ENCODE measurements around the gene COL25A1. TPM values are rescaled to one million over a fixed set of nuclear protein-coding genes. Genes with fewer than 3 reads are reported as not detected.

The COL25A1 gene
- total RNA-seq, 1 experiment from 2014 or later, result 4.2 TPM

GRCh38 chr4:109266236-109266635, 36.2 kb downstream of the COL25A1 start:
- H3K27ac Mint-ChIP-seq, result no peak overlapping the region
- no peak overlapping the region for H3K9ac ChIP-seq (ENCODE audit: extremely low read depth, insufficient read length, low read length)
- no peak overlapping the region for H3K23ac ChIP-seq (ENCODE audit: insufficient read length, low read depth, low read length)
- H4K20me1 ChIP-seq (ENCODE audit: control insufficient read depth, insufficient read depth, insufficient read length), result no peaks in the 10 kb centered on the region
- H3K4me1 ChIP-seq (ENCODE audit: insufficient read depth, low read length), result no peaks in the 10 kb centered on the region
- H2BK15ac ChIP-seq (ENCODE audit: low read depth, low read length), result no peak overlapping the region
- H2BK12ac ChIP-seq (ENCODE audit: insufficient read length, low read depth, low read length), result no peak overlapping the region
- no peak overlapping the region for H3T11ph ChIP-seq (ENCODE audit: low read length)
- H2BK5ac ChIP-seq (ENCODE audit: insufficient read length, low read length), result no peak overlapping the region
- H3K9me3 ChIP-seq (ENCODE audit: control insufficient read depth, low read depth, low read length), result no peaks in the 10 kb centered on the region
- no peaks in the 10 kb centered on the region for H3K36me3 Mint-ChIP-seq (ENCODE audit: insufficient read depth in 1 of 3, low read depth in 3 of 3)
- DNase-seq, result no peak
- no peak overlapping the region for H4K8ac ChIP-seq (replicated peaks; ENCODE audit: insufficient read length, low read depth, low read length)
- no peak overlapping the region for H2AK5ac ChIP-seq (ENCODE audit: insufficient read length, low read length)
- H3K27me3 ChIP-seq (ENCODE audit: insufficient read depth, low read length), result no peaks in the 10 kb centered on the region
- H2BK20ac ChIP-seq (ENCODE audit: low read depth, low read length, poor library complexity, severe bottlenecking), result no peak overlapping the region
- no peaks in the 10 kb centered on the region for H3K79me2 ChIP-seq (ENCODE audit: insufficient read depth, low read length)
- no peak for TF ChIP-seq CTCF (conservative IDR thresholded peaks at IDR 0.05)
- no peak overlapping the region for H3K4ac ChIP-seq (ENCODE audit: low read depth, low read length)
- H3K4me1 Mint-ChIP-seq, result no peaks in the 10 kb centered on the region; a peak in 1 of 4 replicates
- no peaks in the 10 kb centered on the region for H3K9me3 Mint-ChIP-seq
- no peak overlapping the region for H2BK120ac ChIP-seq (ENCODE audit: low read depth, low read length, poor library complexity, severe bottlenecking)
- H2AFZ ChIP-seq (ENCODE audit: low read length), result no peak overlapping the region
- H3K23me2 ChIP-seq (ENCODE audit: insufficient read length, low read depth, low read length, poor library complexity, severe bottlenecking), result no peaks in the 10 kb centered on the region
- no peak overlapping the region for H3K27ac ChIP-seq (ENCODE audit: insufficient read length, low read depth, low read length)
- no peak overlapping the region for H3K4me2 ChIP-seq (ENCODE audit: insufficient read depth, insufficient read length, low read length)
- no CpG with 5 or more reads among the region's 3 CpGs for WGBS (ENCODE audit: extremely low coverage, insufficient read length, low lambda C conversion rate)
- H3K4me3 Mint-ChIP-seq, result no peak overlapping the region
- no peak overlapping the region for H4K5ac ChIP-seq (ENCODE audit: insufficient read length, low read depth, low read length)
- H3K56ac ChIP-seq (ENCODE audit: insufficient read length, low read depth, low read length), result no peak overlapping the region
- H3K79me1 ChIP-seq (ENCODE audit: insufficient read depth, low read depth, low read length, poor library complexity, severe bottlenecking), result no peaks in the 10 kb centered on the region
- H4K91ac ChIP-seq (ENCODE audit: insufficient read length, low read depth, low read length), result no peak overlapping the region
- H3K14ac ChIP-seq (ENCODE audit: insufficient read depth, low read length), result no peak overlapping the region
- no peak overlapping the region for H3K18ac ChIP-seq (ENCODE audit: insufficient read length, low read depth, low read length)
- no peaks in the 10 kb centered on the region for H3K27me3 Mint-ChIP-seq (ENCODE audit: low read depth)
